HG03432 (cell line): ENCODE results near the gene YOD1.

ENCODE experiments used
- ATAC-seq: cut with Tn5 transposase; IDR thresholded peaks from one replicate; pipeline ENCODE4 v1.9.1; 2021; ENCODE audit warnings: mild to moderate bottlenecking, moderate library complexity; ENCODE audit not compliant: unreplicated experiment

YOD1 gene

GRCh38 chr1:207013321-207014085, 37.5 kb downstream of the YOD1 start:
- ATAC-seq, result no peak

DNA sequence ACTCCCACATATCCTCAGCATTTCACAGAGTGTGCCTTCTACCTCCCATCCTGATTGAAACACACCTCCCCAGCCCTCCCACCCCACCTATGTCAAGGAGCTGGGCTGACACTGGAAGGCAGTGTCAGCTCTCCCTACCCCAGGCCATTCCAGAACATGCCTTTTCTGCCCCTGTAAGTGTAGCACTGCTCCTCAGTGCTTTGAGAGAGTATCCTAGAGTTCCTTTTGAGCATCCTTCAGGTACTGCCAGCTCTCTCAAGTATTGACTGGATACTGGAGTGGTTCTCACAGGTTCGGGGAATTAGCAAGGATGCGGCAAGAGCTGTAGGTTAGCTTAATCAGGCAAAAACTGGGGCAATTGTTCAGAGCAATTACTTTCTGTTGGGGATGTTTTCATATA, 40.3 kb downstream of the YOD1 start:
- ATAC-seq, result no peak

DNA sequence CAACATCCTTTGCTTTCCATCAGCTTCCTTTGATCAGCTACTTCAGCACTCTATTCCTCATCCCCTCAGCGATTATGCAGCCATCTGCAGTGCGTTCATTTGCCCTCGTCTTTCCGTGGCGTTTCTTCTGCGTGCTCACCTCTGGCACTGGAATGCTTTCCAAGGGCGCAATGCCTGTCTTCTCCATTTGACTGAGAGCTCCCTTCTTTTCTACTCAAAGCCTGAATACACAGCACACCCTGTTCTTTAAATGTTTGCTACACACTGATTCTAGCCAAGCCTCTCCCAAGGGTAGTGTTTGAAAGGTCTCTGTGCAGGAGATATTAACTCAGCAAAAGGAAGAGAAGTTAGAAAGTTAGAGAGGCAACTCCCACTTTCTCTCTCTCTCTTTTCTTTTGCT, 41.1 kb downstream of the YOD1 start:
- no peak for ATAC-seq

GRCh38 chr1:207009182-207009850, 41.7 kb downstream of the YOD1 start:
- no peak for ATAC-seq

DNA sequence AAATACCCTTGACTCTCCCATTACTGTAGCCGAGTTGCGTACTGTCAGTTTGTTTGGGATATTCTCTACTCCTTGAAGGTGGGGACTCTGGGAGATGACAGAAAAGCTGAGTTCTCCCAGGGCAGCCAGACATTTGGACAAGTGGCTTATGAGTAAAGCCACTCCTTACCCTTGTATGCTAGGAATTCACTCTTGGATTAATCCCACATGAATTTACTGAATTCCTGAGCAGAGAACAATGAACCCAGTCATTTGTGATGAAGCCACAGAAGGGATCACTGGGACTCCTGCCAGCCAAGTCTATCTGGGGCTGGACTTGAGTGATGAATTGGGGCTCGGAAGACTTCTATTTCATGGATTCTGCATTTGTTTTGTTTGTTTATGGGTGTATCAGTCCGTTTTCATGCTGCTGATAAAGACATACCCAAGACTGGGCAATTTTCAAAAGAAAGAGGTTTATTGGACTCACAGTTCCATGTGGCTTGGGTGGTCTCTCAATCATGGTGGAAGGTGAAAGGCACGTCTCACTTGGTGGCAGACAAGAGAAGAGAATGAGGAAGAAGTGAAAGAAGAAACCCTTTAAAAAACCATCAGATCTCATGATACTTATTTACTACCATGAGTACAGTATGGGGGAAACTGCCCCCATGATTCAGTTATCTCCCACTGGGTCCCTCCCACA, 43.5 kb downstream of the YOD1 start:
- no peak for ATAC-seq

DNA sequence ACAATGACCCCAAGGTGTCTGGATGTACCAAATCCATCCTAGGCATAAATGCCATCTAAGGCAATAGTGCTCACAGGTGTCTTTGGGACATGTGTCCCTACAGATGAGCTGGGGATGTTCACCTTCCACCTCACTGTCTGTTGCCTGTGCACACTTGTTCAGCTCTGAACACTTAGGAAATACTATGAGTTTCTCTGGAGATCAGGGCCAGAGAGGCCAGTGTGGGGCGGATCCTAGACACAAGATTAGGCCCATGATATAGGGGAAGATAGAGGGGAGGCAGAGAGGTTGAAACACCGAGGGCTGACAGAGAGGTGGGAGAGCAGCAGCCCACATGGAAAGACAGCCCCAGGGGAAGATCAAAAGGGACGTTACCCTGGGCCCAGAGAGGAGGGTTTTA, 44.1 kb downstream of the YOD1 start:
- ATAC-seq, result no peak

- no peak for ATAC-seq
Observed at GRCh38 chr1:207006083-207006482, 44.9 kb downstream of the YOD1 start.

GRCh38 chr1:207004931-207005830, 45.8 kb downstream of the YOD1 start:
- no peak for ATAC-seq

DNA sequence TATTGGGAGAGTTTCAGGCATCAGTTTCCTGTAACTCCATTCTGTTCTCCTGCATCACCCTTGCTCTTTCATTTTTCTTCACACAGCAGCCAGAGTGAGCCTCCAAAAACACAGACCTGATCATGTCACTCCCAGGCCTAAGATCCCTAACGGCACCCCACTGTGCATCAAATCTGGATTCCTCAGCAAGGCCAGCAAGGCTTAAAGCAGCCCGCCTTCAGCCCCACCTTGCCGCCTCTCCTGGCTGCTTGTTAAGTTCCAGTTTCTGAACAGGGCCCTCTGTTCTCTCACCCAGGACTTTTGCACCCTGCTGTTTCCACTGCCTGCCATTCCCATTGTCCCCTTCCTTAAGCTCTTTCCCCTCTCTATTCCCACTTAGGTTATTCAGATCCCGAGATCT, 47.8 kb downstream of the YOD1 start:
- ATAC-seq, result no peak

GRCh38 chr1:207002724-207003146, 48.3 kb downstream of the YOD1 start:
- no peak for ATAC-seq

DNA sequence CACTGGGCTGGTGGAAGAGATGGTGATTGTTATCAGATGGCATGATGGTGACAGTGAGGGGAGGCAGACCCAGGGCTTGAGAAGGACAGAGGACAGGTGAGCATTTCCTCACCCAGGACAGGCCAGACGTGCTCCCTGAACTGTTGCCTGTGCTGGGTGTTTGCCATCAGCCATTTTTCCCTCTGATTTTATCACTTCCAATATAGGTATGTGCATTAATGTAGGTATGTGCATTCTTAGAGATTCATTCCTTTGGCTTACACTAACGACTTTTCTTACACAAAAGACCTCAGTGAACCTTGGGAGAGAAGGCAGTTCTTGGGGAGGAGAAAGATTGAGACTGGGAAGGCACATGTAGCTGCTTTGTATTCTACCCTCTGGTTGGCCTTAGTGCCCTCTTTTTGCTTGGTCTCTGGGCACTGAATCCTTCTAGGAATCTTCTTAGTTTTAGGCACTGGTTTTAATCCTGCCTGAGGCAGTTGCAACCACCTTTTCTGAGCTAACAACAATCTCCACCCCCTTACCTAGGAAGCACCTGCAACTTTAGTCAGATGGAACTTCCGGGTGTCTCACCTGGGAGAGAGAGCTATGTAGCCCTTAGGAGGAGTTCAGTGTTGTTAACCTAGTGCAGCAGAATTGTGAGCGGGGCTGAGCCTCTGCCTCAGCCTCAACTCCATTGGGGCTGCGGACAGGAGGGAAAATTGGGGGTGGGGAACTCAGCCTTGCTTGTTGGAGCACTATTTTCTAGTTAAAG, 49.3 kb downstream of the YOD1 start:
- no peak for ATAC-seq

DNA sequence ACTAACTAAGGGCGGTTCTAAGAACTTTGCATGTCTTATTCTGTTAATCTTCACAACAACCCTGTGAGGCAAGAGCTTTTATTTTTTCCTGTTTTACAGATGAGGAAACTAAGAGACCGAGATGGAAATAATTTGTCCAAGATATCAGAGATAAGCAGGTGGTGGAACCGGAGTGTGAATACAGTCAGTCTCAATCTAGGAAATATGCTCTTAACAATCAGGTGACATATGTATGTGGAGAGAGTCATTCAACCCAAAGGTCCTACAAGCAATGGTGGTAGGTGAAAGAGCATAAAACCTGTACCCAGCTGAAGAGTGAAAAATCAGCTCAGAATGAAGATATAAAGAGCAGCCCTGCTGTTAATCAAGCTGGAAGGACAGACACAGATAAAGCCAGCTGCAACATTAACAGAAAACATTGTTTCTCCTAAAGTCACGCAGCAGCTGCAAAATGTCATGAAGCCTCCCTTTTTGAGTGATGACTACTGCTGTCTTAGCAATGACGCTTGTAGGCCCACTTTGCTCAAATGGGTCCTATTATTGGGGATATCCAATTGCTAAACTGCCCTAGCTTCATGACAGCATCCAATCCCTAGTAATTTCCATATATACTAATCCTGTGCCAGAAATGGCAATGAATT, 50.2 kb downstream of the YOD1 start:
- no peak for ATAC-seq

- ATAC-seq, result no peak
Observed at GRCh38 chr1:206998816-206999215, 52.2 kb downstream of the YOD1 start.
